NCI-H748 treated with DMSO at 0.1 percent for 48 hours (cell line): Measurements from ENCODE around the gene POU2AF3.

Source experiments
- DNase-seq: peaks from one replicate; lab custom pipeline; 2025; lab: John Stamatoyannopoulos, UW

The POU2AF3 gene

GRCh38 chr11:111329306-111330204, 31.2 kb downstream of the POU2AF3 start:
- no peak for DNase-seq

GRCh38 chr11:111330234-111330893, 32.0 kb downstream of the POU2AF3 start:
- DNase-seq = no peak

GRCh38 chr11:111331711-111332479, 33.5 kb downstream of the POU2AF3 start:
- DNase-seq = no peak

GRCh38 chr11:111334532-111335502, 36.5 kb downstream of the POU2AF3 start:
- DNase-seq = peak; percentile 67

- no peak for DNase-seq
Observed at GRCh38 chr11:111335549-111335948, 37.2 kb downstream of the POU2AF3 start.

GRCh38 chr11:111336062-111336461, 37.7 kb downstream of the POU2AF3 start:
- DNase-seq = no peak

- no peak for DNase-seq
Observed at GRCh38 chr11:111336582-111337256, 38.4 kb downstream of the POU2AF3 start.

GRCh38 chr11:111339758-111340388, 41.5 kb downstream of the POU2AF3 start:
- no peak for DNase-seq

GRCh38 chr11:111342329-111342728, 44.0 kb downstream of the POU2AF3 start:
- no peak for DNase-seq

- DNase-seq = no peak
Observed at GRCh38 chr11:111344032-111344431, 45.7 kb downstream of the POU2AF3 start.

- DNase-seq = no peak
Observed at GRCh38 chr11:111347002-111347722, 48.8 kb downstream of the POU2AF3 start.

GRCh38 chr11:111347723-111348115, 49.4 kb downstream of the POU2AF3 start:
- no peak for DNase-seq

GRCh38 chr11:111348147-111348546, 49.8 kb downstream of the POU2AF3 start:
- no peak for DNase-seq

GRCh38 chr11:111349191-111349695, 50.9 kb downstream of the POU2AF3 start:
- no peak for DNase-seq

GRCh38 chr11:111350811-111351210, 52.5 kb downstream of the POU2AF3 start:
- DNase-seq = no peak

GRCh38 chr11:111351374-111352055, 53.2 kb downstream of the POU2AF3 start:
- no peak for DNase-seq

- no peak for DNase-seq
Observed at GRCh38 chr11:111352231-111352746, 53.9 kb downstream of the POU2AF3 start.

- DNase-seq = no peak
Observed at GRCh38 chr11:111352935-111353710, 54.8 kb downstream of the POU2AF3 start.
